Prostate gland (tissue), 2 donors: Measurements from ENCODE around the gene NMRK2. TPM values are rescaled to one million over a fixed set of nuclear protein-coding genes. Genes with fewer than 3 reads are reported as not detected.

Source experiments
- DNase-seq: peaks from one replicate; pipeline ENCODE4 v3.0.0-alpha.2; 2019; ENCODE audit warnings: low spot score
- H3K27ac ChIP-seq, 2 donors: fragments of 200-600 bp; sonication (generic); 2 replicates each; pipeline ENCODE4 v1.5.1; 2017 to 2019
- H3K27me3 ChIP-seq: fragments of 200-600 bp; sonication (generic); replicated peaks from 2 replicates; pipeline ENCODE4 v1.5.1; 2019; ENCODE audit not compliant: insufficient read depth
- H3K36me3 ChIP-seq, 2 donors: fragments of 200-600 bp; sonication (generic); 1 replicate in 1 of 2; 2 replicates in 1 of 2; pipeline versions ENCODE4 v1.5.1 to v1.8.1; 2017 to 2019
- H3K4me1 ChIP-seq: fragments of 200-600 bp; sonication (generic); replicated peaks from 2 replicates; pipeline ENCODE4 v1.5.1; 2019
- H3K4me3 ChIP-seq, 2 donors: fragments of 200-600 bp; sonication (generic); 2 replicates each; pipeline ENCODE4 v1.5.1; 2017 to 2019
- H3K9me3 ChIP-seq: fragments of 200-600 bp; sonication (generic); 2 replicates; pipeline ENCODE4 v1.5.1; 2017
- CTCF ChIP-seq, 4 experiments: fragments of 200-600 bp in 2 of 4; fragments of 450-650 bp in 2 of 4; sonication (generic) in 2 of 4; IDR thresholded peaks; 1 replicate in 3 of 4; 2 replicates in 1 of 4; pipeline ENCODE4 v1.5.1; 2016 to 2019; ENCODE audit warnings: antibody characterized with exemption in 4 of 4, mild to moderate bottlenecking in 2 of 4, moderate library complexity in 2 of 4
- POLR2A ChIP-seq: fragments of 450-650 bp; IDR thresholded peaks from one replicate; pipeline ENCODE4 v1.6.1; 2016; ENCODE audit warnings: antibody characterized with exemption, mild to moderate bottlenecking
- POLR2AphosphoS5 ChIP-seq: sonication (generic); formaldehyde crosslinking; IDR thresholded peaks from one replicate; pipeline ENCODE4 v1.6.1; 2017; ENCODE audit warnings: antibody characterized with exemption
- WGBS: methylation state at CpG from one replicate; pipeline ENCODE4 v1.1.5; 2018; 5-methylcytosine and 5-hydroxymethylcytosine counted together
- intact Hi-C: fragments of 100-400 bp; cut with DNase I; formaldehyde crosslinking; loops from one replicate; pipeline ENCODE4 v1.14.2; 2022
- total RNA-seq, 2 donors: library from RNA; depleted of rRNA; stranded (reverse); fragments of >200 nt; gene quantifications; one replicate each; pipeline ENCODE4 v1.1.0, GENCODE V29; 2016

NMRK2 gene
- total RNA-seq, 2 donors from 2014 or later, result 0.64 to 1.8 TPM

DNA sequence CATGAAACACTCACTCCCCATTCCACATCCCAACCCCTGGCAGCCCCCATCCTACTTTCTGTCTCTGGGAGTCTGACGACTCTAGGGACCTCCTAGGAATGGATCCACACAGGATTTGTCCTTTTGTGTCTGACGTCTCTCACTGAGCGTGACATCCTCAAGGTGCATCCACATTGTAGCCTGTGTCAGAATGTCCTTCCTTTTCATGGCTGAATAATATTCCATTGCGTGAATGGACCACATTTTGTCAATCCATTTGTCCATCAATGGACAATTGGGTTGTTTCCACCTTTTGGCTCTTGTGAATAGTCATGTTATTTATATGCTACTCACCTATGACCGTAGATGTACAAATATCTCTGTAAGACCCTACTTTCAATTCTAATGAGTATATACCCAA lies 16.8 kb upstream of the NMRK2 start:
- WGBS, result 91% methylated on average over 5 of the region's 5 CpGs
- no peak overlapping the region for H3K27ac ChIP-seq
- intact Hi-C loops, result no loop called here
- H3K36me3 ChIP-seq, result no peaks in the 10 kb centered on the region
- no peaks in the 10 kb centered on the region for H3K9me3 ChIP-seq
- no peak overlapping the region for H3K4me3 ChIP-seq
- no peak for DNase-seq
- TF ChIP-seq CTCF (IDR thresholded peaks at IDR 0.05), result no peak
- TF ChIP-seq POLR2A, result no peak
- TF ChIP-seq POLR2AphosphoS5, result no peak
- no peaks in the 10 kb centered on the region for H3K4me1 ChIP-seq
- no peaks in the 10 kb centered on the region for H3K27me3 ChIP-seq

GRCh38 chr19:3919793-3920192 lies 13.1 kb upstream of the NMRK2 start:
- DNase-seq, result no peak
- intact Hi-C loops, result no loop called here
- Histone ChIP-seq H3K4me1 (no peaks in the 10 kb centered on the region), H3K27ac (no peak overlapping the region), H3K27me3 (no peaks in the 10 kb centered on the region), H3K4me3 (no peak overlapping the region), H3K9me3 (no peaks in the 10 kb centered on the region), H3K36me3 (no peaks in the 10 kb centered on the region)
- no peak for TF ChIP-seq CTCF (IDR thresholded peaks at IDR 0.05)
- no peak for TF ChIP-seq POLR2AphosphoS5
- TF ChIP-seq POLR2A, result no peak
- WGBS, result 94% methylated on average over 8 of the region's 8 CpGs

- intact Hi-C loops, result no loop called here
- no peaks in the 10 kb centered on the region for H3K9me3 ChIP-seq
- TF ChIP-seq POLR2A, result no peak
- TF ChIP-seq CTCF (IDR thresholded peaks at IDR 0.05), result no peak
- TF ChIP-seq POLR2AphosphoS5, result no peak
Measured at GRCh38 chr19:3923096-3923758, 9.6 kb upstream of the NMRK2 start.

GRCh38 chr19:3923912-3924311 lies 9.0 kb upstream of the NMRK2 start:
- intact Hi-C loops, result no loop called here
- Histone ChIP-seq H3K4me3 (no peak overlapping the region), H3K27me3 (no peaks in the 10 kb centered on the region), H3K4me1 (no peaks in the 10 kb centered on the region), H3K9me3 (no peaks in the 10 kb centered on the region), H3K27ac (no peak overlapping the region), H3K36me3 (no peaks in the 10 kb centered on the region)
- no peak for TF ChIP-seq CTCF (IDR thresholded peaks at IDR 0.05)
- no peak for TF ChIP-seq POLR2A
- no peak for TF ChIP-seq POLR2AphosphoS5
- WGBS, result 90% methylated on average over 1 of the region's 1 CpG
- DNase-seq, result no peak

More at GRCh38 chr19:3923096-3923758, 9.6 kb upstream of the NMRK2 start:
- Histone ChIP-seq H3K4me1 (no peaks in the 10 kb centered on the region), H3K4me3 (no peak overlapping the region), H3K27me3 (no peaks in the 10 kb centered on the region), H3K36me3 (no peaks in the 10 kb centered on the region), H3K27ac (no peak overlapping the region)
- DNase-seq, result no peak

GRCh38 chr19:3931041-3931440 lies 1.8 kb upstream of the NMRK2 start:
- Histone ChIP-seq H3K36me3 (no peaks in the 10 kb centered on the region), H3K4me3 (no peak overlapping the region), H3K27ac (no peak overlapping the region), H3K27me3 (peaks cover 4% of the 10 kb centered on the region), H3K4me1 (no peaks in the 10 kb centered on the region), H3K9me3 (no peaks in the 10 kb centered on the region)
- TF ChIP-seq CTCF (IDR thresholded peaks at IDR 0.05), result no peak
- TF ChIP-seq POLR2A, result no peak
- TF ChIP-seq POLR2AphosphoS5, result no peak
- DNase-seq, result no peak
- 61% methylated on average over 8 of the region's 8 CpGs for WGBS
- intact Hi-C loops, result no loop called here
